GM19438 (cell line): ENCODE measurements around the gene THAP11.
"Not testable (repeated sequence)": the region's sequence is repeated elsewhere in the genome, so short reads cannot be mapped to it uniquely, and the experiment has no call there.

Experiments used
- ATAC-seq: cut with Tn5 transposase; IDR thresholded peaks from one replicate; pipeline ENCODE4 v1.9.1; 2021; ENCODE audit warnings: low read depth; ENCODE audit not compliant: unreplicated experiment

The THAP11 gene

DNA sequence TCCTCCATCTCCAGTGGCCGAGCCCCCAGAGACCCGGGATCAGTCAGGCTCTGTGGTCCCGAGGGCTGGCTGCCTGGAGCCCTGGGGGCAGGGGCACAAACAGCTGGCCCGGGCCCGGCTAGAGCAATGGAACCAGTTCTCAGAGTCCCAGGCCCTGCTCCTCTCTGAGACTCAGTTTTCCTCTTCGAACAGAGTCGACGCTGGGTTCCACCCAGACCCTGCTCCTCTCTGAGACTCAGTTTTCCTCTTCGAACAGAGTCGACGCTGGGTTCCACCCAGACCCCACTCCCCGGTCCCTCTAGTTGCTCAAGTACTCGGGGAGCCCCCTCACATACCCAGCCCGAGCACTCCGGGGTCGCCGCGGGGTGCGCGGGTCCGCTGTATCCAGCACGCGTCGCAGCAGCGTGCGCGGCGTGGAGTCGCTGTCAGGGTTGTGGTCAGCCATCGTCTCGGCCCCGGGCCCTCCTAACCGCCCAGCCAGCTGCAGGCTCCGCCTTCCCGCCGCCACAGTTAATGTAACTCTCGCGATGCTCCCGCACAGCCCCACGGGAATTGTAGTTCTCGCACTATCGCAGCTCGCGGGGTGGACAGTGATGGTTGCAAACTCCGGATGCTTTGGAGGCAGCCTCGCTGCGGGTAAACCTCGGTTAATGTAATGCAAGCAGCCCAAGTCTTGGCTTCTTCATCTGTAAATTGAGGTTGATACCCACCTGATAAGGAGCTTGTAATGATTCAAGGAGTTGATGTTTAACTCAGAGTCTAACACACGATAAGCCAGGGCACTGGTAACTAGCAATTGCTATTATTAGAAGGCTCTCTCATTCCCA is 8.5 kb upstream of the THAP11 start:
- ATAC-seq = peak; percentile 95

DNA sequence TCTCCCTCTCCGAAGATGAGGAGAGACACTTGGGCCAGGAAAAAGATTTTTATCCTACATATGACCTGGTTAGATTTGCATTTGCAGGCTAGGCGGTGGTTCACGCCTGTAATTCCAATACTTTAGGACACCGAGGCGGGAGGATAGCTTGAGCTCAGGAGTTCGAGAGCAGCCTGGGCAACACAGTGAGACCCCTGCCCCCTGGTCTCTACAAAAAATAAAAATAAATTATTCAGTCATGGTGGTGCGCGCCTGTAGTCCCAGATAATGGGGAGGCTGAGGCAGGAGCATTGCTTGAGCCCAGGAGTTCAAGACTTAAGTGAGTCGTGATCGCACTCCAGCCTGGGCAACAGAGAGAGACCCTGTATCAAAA is 7.9 kb upstream of the THAP11 start:
- ATAC-seq = no peak

DNA sequence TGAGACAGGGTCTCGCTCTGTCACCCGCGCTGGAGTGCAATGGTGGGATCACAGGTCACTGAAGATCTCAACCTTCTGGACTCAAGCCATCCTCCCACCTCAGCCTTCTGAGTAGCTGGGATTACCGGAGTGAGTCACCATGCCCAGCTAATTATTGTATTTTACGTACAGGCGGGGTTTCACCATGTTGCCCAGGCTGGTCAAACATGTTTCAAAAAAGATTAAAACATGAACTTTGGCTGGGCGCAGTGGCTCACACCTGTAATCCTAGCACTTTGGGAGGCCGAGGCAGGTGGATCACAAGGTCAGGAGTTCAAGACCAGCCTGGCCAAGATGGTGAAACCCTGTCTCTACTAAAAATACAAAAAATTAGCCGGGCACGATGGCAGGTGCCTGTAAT is 4.9 kb upstream of the THAP11 start:
- ATAC-seq = not testable (repeated sequence)

DNA sequence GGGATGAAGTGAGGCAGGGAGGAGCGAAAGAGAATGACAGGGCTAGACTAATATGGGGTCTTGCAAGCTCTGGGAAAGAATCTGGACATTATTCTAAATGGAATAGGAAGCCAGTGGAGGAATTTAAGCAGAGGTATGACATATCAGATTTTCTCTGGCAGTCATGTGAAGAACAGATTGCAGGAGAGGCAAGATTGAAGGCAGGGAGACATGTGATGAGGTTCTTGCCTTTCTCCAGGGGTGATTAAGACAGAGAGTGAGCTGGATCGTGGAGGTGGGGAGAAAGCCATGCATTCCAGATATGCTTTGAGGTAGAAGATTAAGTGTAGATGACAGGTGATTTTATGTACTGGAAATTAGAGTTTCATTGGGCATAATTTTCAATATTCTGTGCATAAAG is 4.3 kb upstream of the THAP11 start:
- ATAC-seq = no peak

DNA sequence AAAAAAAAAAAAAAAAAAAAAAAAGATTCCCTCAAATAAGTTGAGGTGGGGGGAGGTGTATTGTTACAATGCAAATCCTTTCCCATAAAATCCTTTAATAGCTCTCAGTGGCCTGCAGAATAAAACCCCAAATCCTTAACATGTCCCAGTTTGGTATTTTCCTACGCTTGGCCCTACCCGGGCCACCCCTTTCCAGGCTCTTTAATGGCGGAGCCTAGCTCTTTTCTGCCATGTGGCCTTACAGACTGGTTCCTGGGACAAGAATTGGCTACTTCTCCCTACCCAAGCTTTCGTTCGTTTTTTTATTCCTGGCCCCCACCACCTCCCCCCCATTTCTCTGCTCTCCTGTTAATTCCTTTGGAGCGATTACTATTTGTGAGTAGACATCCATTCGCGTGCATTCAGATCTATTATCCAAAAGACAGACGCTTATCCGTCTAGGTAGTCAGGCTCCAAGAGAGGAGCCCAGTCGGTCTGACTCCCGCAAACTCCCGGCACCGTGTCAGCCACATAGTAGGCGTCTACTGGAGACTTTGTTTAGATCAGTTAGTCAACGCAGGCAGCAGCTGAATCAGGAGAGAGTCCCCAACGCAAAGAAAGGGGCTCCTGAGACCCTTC is 813 bp upstream of the THAP11 start:
- no peak for ATAC-seq

DNA sequence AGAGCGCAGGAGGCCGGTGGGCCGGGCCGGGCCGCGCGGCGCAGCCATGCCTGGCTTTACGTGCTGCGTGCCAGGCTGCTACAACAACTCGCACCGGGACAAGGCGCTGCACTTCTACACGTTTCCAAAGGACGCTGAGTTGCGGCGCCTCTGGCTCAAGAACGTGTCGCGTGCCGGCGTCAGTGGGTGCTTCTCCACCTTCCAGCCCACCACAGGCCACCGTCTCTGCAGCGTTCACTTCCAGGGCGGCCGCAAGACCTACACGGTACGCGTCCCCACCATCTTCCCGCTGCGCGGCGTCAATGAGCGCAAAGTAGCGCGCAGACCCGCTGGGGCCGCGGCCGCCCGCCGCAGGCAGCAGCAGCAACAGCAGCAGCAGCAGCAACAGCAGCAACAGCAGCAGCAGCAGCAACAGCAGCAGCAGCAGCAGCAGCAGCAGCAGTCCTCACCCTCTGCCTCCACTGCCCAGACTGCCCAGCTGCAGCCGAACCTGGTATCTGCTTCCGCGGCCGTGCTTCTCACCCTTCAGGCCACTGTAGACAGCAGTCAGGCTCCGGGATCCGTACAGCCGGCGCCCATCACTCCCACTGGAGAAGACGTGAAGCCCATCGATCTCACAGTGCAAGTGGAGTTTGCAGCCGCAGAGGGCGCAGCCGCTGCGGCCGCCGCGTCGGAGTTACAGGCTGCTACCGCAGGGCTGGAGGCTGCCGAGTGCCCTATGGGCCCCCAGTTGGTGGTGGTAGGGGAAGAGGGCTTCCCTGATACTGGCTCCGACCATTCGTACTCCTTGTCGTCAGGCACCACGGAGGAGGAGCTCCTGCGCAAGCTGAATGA is 606 bp downstream of the THAP11 start:
- peak; percentile 13 for ATAC-seq

DNA sequence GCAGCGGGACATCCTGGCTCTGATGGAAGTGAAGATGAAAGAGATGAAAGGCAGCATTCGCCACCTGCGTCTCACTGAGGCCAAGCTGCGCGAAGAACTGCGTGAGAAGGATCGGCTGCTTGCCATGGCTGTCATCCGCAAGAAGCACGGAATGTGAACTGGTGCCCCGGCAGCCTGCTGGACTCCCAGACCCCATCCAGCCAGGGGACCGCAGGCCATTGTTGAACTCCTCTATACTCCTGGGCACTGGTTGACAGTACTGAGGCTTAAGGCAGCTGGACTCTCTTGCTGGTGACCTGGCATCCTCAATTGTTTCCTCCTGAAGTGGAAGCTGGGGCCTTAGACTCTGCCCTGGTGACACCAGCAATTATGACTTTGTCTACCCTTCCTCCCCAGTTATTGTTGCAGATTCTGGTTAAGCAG is 1.2 kb downstream of the THAP11 start:
- no peak for ATAC-seq

DNA sequence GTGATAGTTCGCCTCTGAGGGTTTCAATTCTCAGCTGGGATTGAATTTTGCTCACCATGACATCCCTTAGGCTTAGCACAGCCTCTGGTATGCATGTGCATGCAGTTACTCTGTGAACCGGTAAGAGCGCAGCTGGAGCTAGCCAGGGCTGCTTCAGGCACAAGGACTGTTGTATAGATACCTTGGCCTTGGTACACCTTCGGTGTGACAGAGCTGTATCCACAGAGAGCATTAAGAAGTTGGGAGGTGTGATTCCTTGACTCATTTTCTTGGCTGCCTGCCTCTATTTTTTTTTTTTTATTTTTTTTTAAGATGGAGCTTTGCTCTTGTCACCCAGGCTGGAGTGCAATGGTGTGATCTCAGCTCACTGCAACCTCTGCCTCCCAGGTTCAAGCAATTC is 2.4 kb downstream of the THAP11 start:
- no peak for ATAC-seq

DNA sequence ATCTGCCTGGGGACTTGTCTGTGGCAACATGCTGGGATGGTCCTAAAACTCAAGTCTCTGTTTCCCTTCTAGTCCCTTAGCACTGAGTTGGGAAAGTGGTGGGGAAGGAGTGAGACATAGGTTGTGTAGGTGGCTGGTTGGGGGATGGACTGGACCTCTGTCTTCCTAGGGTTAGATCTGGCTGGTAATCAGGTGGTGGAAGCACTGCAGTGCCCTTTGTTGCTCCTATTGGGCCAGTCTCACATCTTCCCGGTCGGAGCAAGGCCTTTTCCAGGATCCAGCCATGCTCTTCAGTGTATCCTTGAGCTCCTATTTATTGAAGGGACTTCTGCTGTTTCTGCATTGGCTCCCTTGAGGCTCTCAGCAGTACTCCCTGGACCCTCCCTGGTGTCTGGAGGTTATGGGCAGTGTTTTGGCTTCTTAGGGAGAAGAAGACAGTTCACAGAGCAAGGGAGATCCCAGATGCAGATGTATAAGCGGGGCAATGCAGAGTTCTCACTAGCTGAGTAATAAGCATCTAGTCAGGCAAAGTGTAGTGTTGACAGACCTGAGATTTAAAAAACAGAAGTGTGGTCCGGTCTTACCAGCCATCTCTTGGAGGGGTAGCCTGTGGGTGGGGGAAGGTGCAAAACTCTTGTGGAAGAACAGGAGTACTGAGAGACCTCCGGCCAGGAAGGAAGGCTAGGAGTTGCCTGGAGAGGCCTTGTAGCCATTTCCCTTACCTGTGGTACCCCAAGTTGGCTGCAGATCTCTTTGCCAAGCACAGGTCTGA is 3.4 kb downstream of the THAP11 start:
- ATAC-seq = no peak

DNA sequence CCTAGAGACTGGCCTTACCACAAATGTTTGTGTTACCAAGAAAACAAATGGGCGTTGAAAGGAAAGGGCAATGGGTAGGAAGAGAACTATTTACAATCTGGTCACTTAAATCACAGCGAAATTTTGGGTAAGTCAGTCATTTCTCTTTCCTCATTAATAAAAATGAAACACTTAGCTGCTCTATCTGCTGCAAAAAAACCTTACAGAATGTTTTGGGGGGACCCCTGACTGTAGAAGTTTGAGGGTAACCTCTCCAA is 3.9 kb downstream of the THAP11 start:
- ATAC-seq = no peak

DNA sequence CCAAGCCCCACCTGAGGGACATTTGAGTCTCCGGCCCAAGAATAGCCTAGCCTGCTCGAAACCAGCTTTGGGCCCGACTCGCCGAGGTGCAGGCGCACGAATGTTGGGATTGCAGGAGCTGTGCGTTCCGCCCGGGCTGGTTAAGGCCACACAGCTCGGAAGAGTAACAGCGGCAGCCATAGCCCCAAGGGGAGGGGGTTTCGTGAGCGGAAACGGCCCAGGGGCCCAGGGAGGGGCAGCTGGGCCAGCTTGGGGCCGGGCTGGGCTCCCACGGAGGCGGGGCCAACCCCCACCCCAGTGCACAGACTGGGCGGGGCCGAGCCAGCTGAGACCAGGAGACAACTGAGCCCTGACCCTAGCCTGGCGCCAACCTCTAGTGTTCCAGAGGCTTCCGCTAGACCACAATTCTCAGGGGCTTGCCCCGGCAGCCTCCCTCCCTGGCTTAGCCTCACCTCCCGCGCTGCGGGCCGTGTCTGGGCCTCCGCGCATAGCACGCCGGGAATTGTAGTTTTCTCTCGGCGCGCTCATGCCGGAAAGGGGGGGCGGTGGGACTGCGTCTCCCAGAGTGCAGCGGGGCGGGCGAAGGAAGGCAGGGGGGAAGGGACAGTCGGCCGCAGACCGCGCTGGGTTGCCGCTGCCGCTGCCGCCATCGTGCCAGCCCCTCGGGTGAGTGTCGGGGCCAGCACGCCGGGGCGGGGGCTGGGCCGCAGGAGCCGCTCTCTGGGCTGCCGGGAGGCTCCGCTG is 4.4 kb downstream of the THAP11 start, which contains the start of gene NUTF2:
NUTF2 (plus strand) TSS at position 614 of the 744 bp plus-strand sequence. CDS start 18,198 bp downstream, outside the sequence.
- ATAC-seq = peak; percentile 53

DNA sequence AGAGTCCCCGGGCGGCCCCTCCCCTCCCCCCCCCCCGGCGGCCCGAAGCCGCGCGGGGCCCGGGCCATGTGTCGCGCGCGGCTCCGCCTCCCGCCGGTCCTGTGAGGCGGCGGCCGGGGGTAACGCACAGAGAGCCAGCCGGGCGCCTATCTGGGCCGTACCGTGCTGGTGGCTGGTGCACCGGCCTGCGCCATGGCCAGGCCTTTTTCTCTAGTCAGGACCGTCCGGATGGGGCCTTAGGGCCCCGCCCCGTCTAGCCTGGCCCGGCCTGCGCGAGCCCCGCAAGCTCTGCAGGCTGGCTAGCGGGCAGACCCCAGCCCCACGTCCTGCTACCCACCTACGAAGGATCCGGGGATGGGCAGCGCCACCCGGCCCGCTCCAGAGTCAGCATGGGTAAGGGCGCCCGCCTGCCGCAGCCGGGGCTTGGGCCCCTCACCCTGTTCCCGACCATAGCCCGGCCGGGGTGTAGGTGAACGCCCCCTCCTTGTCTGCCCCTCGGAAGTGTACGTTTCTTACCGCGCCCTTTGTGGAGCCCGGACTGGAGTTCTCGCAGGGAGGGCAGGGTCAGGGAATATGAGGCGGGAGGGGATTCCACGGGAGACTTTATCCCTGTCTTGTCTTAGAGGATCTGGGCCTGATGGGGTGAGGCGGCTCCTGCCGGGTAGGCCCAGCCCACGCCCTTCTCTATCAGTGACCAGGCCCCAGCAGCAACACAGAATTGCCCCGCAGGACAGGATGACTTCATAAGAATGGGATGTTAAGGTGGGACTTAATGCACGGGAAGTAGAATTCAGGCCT is 5.1 kb downstream of the THAP11 start, which contains the start of gene CENPT:
CENPT (minus strand) TSS at position 630 of the 798 bp plus-strand sequence. CDS start 13,834 bp downstream, outside the sequence.
- peak; percentile 24 for ATAC-seq

DNA sequence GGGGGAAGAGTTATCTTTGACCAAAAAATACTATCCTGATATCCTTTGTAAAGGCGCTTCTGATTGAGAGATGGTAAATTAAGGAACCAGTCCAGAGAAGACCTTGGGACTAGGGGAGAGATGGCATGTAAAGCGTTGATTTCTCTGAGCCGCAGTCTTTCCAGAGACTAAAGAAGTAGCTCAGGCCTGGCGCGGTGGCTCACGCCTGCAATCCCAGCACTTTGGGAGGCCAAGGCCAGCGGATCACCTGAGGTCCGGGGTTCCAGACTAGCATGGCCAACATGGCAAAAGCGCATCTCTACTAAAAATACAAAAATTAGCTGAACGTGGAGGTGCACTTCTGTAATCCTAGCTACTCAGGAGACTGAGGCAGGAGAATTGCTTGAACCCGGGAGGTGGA is 6.0 kb downstream of the THAP11 start:
- ATAC-seq = no peak

DNA sequence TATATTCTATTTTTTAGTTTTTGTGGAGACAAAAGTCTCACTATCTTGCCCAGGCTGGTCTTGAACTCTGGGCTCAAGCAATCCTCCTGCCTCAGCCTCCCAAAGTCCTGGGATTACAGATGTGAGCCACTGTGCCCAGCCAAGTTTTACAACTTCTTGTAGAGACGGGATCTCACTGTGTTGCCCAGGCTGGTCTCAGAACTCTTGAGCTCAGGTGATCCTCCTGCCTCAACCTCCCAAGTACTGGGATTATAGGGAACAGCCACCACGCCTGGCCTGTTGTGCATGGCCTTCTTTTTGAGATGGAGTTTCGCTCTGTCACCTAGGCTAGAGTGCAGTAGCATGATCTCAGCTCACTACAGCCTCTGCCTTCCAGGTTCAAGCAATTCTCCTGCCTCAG is 11.6 kb downstream of the THAP11 start:
- ATAC-seq = no peak

DNA sequence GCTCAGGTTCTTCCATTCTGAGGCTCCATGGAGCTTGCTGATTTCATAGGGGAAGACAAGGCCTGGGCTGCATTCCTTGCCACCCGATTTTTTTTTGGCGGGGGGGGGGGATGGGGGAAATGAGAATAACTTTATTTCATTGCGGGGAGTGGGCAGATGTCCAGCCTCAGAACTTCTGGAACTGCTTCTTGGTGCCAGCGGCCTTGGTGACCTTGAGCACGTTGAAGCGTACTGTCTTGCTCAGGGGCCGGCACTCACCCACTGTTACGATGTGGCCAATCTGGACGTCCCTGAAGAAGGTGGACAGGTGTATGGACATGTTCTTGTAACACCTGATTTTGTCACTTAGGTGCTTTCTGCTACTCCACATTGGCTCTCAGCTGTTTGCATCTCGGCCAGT is 13.7 kb downstream of the THAP11 start:
- ATAC-seq = no peak

DNA sequence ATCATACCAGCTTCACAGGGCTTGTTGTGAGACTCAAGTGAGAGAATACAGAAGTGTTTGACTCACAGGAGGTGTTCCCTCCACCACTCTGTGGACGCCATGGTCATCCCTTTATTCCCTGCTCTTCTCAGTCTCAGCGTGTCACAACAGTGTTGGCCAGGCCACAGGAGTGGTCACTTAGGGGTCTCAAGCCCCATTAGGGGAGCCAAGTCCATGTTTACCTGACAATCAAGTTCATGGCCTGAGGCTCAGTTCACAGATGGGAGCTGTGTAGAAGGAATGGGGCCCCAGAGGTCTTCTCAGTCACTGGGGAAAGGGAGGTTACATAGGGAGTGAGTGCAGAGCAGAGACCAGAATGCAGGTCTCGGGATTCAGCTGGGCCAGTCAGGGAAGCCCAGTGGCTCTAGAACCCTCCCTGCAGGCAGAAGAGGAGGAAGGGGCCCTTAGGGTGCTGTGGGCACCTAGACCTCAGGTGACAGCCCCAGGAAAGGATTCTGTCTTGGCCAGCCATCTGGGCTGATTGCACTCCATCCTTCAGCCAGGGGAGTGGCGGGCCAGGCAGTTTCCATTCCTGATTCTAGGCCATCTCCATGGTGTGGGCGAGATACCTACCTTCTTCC is 14.9 kb downstream of the THAP11 start:
- ATAC-seq = no peak

DNA sequence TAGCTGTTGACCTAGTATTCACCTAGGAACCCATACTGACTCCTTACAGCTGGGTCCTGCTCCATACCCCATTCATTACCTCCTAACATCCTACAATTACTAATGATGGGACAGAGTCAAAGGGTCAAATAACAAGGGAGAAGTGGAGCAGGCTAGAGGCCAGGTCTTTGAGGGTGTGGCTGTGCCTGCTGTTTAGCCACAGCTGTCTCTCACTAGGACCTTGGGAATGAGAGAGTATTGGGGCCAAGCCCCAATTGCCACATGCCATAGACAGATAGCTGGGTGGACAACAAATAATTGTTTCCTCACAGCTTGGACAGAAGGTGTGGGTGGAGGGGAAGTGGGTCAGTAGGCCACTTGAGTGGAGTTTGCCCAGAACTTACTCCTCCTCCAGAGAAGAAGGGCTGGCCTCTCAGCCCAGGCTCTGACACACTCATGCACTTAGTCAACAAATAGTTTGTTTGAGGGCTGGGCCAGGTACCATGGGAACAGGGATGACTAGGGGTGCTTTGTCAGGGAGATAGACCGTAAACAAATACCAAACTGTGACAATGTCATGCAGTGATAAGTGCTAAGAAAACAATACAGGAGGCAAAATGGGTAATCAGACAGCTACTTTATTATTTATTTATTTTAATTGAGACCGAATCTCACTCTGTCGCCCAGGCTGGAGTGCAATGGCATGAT is 15.6 kb downstream of the THAP11 start:
- no peak for ATAC-seq

DNA sequence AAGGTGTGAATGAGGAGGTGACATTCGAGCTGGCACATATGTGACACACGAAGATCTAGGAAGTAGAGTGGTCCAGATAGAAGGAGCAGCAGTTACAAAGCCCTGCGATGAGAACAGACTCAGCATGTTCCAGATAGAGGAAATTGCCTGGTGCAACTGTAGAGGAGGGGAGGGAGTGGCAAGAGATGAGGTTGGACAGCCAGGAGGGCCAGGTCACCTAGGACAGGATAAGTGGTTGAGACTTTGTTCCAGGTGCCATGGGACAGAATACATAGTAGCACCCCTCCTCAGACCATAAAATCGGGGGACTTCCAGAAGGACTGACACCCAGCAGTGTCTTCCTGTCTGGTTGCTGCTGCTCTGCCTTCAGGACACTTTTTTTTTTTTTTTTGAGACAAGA is 16.4 kb downstream of the THAP11 start:
- ATAC-seq = no peak
